Measurements from ENCODE around the gene MYO3B.
"Not testable (repeated sequence)": the region's sequence is repeated elsewhere in the genome, so short reads cannot be mapped to it uniquely, and the experiment has no call there.

Gene MYO3B

DNA sequence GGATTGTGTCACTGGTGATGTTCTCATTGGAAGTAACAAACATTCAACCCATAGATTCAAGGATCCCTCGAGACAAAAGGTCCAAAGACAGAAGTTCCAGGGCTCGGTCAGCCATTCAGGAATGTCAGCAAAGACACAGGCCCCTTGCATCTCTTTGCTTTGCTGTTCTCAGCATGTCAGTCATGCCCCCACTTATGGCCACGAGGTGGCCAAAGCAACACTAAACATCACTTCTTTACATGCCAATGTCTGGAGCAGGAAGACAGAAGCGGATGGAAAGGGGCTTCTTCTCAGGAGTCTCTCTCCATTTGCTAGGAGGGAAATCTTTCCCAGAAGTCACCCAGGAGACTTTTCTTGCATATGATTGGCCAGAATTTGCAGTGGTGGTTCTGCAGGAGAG is 345.6 kb downstream of the MYO3B start:
- DNase-seq: no peak

DNA sequence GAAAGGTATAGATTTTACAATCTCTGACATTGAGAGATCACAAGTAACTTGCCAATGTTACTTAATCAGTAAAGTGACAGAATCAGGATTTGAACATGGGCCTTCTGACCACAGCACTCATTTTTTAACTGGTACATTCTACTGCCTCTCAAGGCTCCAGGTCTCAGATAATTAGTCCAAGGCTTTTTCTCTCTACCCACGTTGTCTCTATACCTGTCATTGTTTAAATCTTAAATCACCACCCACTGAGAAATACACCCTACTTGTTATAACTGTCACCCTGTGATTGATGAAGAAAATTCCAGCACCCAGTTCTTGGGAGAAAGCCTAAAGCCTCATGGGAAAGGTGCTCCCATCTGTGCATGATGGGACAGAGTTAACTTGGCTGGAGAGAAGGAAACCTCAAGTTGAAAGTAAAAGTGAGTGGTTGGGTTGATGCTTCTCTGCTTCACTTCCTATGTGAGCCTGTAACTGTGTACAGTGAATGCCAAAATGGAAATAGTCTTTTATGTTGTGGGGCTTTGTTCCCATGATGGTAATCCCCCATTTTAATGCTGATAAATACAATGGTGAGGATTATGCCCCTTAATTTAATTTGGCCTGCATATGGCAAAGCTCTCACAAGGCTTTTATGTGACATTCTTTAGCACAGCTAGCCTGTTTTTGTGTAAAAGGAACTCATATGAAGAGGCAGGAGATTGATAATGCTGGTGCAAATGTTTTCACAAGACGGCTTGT is 347.1 kb downstream of the MYO3B start:
- no peak for DNase-seq

DNA sequence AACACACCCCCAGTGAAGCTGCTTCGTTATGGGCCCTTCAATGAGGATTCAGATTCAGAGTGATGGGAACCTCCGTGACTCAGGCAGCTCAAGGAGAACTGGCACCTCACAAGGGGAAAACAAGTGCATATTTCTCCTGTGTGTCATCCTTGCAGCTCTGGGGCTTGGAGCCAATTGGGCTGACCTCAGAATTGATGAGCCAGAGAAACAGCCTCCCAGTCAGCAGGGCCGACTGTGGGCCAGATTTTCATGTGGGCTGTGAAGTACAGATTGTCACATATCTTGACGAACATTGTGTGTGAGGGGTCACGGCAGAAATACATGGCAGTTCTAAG is 347.6 kb downstream of the MYO3B start:
- DNase-seq: no peak

DNA sequence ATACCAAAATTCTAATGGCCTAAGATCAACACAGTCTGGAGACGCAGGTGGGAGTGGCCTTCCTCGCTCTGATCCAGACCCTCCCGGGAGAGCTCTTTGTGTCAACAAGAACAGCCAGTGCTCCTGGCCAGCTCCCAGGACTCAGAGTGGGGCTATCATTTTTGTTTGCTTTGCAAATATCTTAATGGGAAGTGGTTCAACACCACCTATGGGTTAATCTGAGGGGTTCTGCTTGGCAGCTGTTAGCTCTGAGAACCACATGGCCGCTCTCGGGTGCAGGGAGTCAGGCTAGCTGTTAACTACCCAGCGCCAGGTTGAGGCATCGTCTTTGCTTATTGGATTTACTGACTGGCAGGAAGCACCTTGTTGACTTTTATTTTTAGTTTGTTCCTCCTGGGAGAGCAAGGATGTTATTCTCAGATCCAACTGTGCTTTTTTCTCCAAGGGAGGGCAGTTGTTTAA is 352.4 kb downstream of the MYO3B start:
- peak; percentile 98 for DNase-seq

DNA sequence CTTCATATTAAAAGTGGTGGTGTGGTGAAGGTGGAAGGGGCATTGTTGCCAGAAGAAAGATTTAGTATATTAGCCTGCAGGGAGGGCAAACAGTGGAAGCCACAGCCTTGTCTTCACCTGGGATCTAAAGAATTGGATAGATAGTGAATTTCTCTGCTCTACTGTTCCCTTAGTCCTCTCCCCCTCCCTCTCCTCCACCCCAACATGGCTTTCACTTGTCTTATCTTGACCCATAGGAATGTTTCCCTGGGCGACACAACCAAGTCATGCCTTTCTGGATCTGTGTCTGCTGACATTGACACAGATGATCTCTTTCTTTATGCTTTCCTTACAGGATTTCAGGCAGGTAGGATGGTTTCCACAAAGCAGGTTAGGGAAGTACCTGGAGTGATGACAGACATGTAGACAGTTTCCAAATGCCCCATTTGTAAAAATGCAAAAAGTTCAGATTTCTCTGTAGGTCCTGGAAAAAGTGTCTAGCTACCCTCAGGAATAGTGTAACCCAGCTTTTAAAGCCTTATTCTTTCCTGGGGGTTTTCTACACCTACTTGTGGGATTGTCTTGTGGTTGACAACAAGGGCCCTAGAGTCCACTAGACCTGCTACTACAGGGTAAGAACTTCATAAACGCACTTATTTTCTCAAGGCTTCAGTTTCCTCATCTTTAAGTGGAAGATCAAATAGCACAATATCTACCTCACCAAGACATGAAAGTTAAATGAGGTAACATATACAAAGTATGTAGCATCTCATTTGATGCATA is 353.0 kb downstream of the MYO3B start:
- DNase-seq: no peak

DNA sequence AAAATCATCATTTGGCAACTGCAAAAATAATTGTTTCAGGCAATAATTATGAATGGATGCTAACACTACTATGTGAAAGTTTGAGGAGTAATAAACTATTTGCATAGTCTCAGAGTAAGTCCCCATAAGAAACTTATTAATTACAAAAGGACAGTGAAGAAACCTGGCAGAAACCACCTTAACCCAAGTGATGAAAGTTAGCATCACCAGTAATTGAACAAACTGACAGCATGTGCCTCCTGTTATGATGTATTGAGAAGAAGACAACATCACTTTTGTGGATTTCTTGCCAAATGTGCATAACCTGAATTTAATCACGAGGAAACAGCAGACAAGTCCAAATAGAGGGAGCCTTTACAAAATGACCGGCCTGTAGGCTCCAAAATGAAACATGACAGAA is 353.9 kb downstream of the MYO3B start:
- no peak for DNase-seq

DNA sequence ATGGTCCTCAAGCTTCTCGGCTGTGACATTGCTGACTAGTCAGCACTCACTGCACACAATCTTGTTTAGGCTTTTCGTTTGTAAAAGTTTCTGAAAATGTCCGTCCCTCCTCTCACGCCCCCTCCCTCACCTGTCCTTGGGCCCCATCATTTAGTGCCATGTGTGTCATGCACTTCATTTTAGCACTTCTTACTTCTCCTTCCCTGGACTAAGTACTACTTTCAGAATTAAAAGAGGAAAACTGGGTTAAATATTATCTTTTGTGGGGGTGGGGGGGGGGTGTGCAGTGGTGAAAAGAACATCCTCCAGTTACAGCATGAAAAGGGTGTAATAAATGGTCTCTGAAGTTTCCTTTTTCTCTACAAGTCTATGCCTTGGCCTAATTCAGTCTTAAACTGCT is 355.2 kb downstream of the MYO3B start:
- DNase-seq: no peak

DNA sequence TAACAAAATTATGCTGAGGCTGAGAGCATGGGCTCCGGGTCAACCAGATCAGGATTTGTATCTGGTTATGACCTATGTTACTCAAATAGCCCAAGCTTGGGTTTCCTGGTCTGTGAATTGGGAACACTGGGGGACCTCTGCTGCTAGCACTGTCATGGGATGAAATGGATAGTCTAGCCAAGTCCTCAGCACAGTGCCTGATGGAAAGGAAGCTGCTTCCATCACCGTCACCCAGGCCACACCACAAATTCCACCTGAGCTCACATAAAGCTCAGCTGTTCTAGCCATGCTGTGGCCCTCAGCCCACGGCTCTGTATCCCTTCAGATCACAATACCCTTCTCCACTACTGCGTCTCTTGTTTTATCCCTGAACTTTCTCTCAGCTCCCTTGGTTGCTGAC is 357.6 kb downstream of the MYO3B start:
- no peak for DNase-seq

DNA sequence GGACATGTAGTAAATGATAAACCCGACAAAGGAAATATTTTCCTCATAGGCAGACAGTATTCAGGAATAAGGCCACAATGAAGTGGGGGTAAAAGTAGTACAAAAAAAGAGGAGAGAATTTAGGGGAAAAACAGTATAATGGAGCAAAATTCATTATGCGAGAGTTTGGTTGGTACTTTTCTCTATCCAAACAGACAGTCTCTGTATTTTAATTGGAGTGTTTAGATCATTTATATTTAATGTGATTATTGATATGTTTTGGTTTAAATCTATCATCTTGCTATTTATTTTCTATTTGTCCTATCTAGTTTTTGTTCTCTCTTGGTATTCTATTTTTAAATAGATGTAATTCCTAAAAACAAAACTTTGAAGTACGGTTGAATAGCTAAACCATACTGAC is 366.9 kb downstream of the MYO3B start:
- DNase-seq: no peak

DNA sequence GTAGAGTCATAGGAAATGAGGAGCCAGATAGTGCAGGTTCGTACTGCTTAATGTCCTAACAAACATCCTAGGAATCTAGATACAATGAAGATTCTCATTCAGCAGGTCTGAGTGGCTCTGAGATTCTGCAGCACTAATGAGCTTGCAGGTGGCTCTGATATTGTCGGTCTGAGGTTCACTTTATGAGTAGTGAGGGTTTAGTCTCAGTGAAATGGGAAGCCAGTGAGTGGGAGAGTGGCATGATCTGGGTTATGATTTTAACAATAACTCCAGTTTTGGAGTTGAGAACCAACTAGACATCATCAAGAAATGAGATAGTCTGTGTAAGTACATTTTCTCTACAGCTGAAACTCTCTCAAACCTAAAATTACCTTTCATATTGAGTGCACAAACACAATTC is 370.4 kb downstream of the MYO3B start:
- DNase-seq: no peak

DNA sequence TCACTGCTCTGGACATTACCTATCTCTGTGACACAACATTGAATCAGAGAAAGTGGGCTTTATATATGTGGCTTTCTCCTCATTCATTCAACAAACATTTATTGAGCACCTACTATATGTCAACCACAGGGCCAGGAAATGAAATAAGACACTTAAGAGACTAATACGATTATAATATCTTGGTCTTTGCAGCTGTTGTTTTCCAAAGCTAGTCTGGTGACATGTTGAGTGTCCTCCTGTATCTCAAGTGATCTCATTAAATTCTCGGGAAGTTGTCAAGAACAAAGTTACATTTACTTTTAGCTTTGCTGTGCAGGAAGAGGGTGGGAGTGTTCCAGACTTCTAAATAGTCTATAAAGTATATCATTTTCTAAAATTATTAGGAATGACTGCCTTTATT is 372.6 kb downstream of the MYO3B start:
- no peak for DNase-seq

DNA sequence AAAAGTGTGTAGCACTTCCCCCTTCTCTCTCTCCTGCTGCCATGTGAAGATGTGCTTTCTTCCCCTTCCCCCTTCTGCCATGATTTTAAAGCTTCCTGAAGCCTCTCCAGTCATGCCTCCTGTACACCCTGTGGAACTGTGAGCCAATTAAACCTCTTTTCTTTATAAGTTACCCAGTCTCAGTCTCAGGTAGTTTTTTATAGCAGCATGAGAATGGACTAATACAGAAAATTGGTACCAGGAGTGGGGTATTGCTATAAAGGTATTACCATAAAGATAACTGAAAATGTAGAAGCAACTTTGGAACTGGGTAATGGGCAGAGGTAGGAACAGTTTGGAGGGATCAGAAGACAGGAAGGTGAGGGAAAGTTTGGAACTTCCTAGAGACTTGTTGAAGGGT is 374.0 kb downstream of the MYO3B start:
- not testable (repeated sequence) for DNase-seq

DNA sequence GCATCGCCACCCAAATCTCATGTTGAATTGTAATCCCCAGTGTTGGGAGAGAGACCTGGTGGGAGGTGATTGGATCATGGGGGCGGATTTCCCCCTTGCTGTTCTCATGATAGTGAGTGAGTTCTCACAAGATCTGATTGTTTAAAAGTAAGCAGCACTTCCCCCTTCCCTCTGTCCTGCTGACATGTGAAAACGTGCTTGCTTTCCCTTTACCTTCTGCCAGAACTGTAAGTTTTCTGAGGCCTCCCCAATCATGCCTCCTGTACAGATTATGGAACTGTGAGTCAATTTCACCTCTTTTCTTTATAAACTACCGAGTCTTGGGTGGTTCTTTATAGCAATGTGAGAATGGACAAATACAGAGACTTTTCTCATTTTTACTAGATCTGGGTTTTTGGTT is 375.8 kb downstream of the MYO3B start:
- DNase-seq: no peak

DNA sequence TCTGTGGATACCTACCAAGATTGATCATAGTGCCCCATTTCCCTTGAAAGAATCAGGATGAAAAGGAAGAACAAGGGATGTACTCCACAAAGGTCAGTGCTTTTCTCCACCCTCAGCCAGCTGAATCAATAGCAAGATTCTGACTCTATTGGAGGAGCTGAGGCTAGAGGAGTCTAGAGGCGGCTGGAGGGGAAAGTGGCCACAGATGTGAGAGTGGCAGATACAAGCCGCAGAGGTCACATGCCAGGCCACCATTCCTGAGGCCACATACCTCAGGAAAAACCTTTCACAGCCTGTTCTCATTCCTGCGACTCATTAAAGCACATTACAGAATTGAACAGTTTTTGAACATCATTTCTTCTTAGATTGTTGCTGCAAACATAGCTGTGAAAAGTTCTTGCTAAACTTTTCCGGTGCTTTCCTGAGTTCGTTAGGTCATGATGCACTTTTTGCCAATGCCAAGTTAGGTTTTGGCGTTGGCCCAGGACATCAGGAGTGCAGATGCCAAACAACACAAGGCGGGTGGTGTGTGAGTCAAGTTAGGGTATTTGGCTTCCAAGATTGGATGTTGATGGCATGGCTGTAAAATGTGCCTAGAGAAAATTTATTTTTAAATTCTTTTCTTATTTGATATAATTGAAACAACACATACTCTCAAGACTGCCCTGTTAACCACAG is 376.5 kb downstream of the MYO3B start:
- no peak for DNase-seq

DNA sequence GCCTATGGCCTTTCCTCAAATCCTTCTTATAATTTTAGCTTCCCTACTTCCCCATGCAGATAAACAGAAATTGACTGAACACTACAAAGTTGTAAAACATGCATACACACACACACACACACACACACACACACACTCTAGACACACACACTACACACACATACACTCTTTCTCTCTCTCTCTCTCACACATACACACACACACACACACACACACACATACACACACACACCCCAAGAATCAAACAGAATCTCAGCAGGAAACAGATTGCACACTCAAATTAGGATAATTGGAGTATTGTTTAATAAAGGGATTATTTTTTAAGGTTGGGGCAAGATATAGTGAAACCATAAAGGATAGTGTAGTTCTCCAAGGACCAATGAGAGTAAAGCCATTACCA is 385.0 kb downstream of the MYO3B start:
- no peak for DNase-seq

DNA sequence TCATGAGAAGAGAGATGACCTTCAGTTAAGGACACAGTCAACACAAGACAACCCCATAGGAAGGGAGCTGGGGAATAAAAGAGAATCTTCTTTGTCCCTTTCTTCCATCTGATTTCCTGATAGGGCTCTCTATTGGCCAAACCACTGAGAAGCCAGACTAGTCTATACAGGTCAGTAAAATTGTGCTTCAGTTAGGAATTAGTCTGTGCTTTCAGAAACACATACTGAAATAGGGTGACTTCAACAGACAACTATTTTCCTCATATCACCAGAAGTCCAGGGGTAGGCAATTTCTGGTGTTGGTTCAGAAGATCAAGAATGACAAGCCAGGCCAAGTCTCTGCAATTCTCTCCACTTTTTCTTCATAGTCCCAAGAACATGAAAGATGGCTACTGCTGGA is 385.5 kb downstream of the MYO3B start:
- no peak for DNase-seq

DNA sequence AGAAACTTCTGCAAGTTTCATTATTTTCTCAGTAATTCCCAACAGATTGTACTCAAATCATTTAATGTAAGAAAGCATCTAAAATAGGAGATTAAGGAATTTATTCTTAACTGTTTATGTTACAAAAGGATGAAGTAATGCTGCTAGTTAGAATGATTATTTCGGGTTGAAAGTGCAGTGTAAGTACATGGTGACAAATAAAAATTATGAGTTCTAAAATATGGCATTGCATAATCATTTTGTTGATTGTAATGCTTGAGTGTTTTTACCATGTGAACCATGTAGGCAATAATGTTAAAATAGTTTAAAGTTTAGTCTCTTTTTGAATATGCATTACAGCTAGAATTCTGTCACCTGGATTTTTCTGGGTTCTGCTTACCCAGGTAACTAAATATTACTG is 388.2 kb downstream of the MYO3B start:
- no peak for DNase-seq

DNA sequence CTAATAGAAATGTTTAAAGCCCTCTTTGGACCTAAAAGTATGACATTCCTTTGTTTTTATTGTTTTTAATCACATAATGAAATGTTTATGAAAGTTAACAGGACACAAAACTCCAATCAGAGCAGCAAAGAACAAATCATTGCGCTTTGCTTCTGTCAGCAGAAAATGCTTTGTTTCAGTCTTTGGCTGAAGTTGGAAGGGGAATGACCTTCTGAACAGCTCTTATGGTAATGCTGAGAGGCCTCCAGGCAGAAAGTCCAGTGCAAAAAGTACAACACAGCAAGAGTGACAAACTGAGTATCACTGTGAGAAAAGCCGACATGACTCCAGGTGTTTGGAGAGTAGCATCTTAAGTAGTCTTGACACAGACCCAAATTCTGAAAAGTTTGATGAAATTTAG is 389.5 kb downstream of the MYO3B start:
- DNase-seq: no peak

DNA sequence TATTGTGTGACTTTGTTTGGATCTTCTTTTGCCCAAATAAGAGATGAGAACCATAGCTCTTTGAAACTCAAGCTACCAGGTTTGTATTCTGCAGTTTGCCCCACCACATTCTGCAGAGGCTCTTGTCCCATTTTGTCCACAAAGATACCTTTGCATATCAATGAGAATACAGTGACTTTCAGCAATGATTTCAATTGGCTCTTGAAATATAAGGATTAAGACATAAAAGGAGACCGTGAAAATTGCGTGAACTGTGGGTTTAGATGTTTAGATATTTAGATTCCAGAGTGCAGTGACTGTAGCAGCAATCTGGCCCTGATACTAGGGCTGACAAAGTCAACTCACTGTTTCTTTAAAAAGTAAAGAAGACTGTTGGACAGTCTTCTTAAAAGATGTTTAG is 390.6 kb downstream of the MYO3B start:
- DNase-seq: no peak

DNA sequence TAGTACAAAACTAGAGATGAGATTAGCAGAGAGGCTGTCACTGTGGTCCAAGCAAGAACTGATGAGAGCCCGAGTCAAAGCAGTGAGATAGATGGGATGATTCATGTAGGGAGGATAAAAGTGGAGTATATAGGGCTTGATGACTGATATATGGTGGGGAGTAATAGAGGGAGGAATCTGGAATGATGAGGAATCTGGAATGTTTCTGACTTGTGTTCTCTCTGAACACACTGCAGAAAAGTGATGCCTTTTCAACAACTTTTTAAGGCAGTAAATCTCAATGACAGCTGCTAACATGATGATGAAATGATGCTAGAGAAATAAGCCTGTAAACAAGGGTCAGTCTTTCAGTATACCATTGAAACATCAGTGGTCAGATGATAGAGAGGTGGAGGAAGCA is 393.7 kb downstream of the MYO3B start:
- no peak for DNase-seq

DNA sequence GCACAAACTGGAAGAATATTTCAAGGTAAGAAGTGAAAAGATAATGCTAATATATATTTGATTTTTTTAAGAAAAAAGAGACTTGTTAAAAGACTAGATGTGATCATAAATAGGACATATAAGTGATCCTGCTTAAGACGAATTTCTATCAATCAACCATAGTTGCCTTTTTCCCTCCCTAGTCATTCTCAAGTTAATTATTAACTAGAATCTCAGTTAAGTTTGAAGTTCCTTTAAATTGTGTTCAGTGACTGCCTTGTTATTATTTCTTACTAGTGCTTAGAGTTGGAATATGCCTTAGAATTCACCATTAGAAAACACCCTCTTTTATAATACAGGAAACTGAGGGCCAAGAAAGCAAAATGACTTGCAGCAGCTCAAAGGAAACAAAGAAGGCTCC is 395.7 kb downstream of the MYO3B start:
- no peak for DNase-seq

DNA sequence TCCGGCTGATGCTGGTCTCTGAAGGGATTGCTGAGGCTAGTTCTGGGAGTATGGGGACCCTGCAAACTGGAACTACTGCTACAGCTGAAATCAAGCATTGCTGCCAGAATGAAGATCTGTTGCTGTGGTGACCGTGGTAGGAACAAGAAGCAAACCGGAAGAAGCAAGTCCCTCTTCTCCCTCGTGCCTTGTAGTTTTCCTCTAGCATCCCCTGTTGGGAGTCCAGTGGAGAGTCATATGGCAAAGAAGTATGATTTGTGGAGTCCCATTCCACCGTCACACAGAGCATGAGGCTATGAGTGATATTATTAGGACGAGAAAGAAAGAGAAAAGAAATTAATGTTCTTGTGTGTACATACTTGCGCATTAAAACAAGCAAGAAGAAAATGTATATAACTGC is 398.3 kb downstream of the MYO3B start:
- no peak for DNase-seq

DNA sequence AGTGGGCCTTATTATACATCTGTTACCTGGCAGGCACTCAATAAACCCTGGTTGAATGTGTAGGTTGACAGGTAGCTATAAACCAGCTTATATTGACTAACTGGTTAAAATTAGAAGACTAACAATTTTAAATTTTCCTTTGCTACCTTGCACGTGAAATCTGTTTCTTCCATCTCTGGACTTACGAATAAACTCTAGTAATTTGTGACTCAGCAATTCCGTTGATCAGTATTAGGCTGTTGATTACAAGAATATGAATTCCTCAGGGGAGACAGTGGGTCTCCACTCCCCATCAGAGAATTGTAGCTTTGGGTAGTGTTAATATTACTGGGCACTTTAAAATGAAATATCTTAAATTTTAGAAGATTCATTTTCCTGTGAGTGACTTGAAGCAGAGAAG is 399.4 kb downstream of the MYO3B start:
- no peak for DNase-seq

DNA sequence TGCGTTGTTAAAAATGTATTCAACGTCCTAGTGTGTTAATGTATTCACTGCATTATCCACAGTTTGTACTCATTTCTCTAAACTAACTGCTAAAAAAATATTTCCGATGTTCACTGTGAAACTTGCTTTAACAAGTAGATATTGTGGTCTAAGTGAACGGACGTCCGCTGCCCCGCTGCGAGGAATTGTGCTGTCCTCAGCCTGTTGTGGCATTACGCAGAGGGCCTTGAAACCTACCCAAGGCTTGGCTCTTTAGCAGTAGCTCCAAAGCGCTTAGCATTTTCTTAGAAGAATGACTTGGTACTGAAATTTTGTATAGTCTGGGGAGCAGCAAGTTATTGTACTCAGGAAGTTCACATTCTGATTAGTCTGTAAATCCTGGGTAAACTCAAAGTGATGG is 400.7 kb downstream of the MYO3B start:
- no peak for DNase-seq
